H1 (cell line): ENCODE results near the gene POU2F2. TPM values are rescaled to one million over a fixed set of nuclear protein-coding genes. Genes with fewer than 3 reads are reported as not detected.

Experiments used
- CTCF ChIA-PET: fragments of 300-600 bp; sonication (Branson Sonifier 250); formaldehyde crosslinking; loops from one replicate; lab custom pipeline; 2021; ENCODE audit not compliant: partially characterized antibody; lab: Charles Lee
- POLR2A ChIA-PET: fragments of 300-600 bp; sonication (Branson Sonifier 250); formaldehyde crosslinking; loops from one replicate; lab custom pipeline; 2021; ENCODE audit warnings: inconsistent platforms; ENCODE audit not compliant: partially characterized antibody; lab: Charles Lee
- DNase-seq, 2 experiments: peaks; one replicate each; pipeline versions ENCODE4 v3.0.0 to v3.0.0-alpha.2; 2010 to 2022; ENCODE audit warnings: low spot score in 2 of 2, low read depth in 1 of 2, mixed read lengths in 1 of 2
- FAIRE-seq: peaks from 2 replicates; lab custom pipeline; 2011; peaks lifted over from hg19 to GRCh38; lab: Jason Lieb, UNC
- H2AFZ ChIP-seq: 2 replicates; pipeline ENCODE4 v1.8.1; 2012; ENCODE audit warnings: low read length, inconsistent platforms
- H2AK5ac ChIP-seq: 2 replicates; pipeline ENCODE4 v1.6.1; 2013; ENCODE audit warnings: low read depth, low read length
- H2BK120ac ChIP-seq: replicated peaks from 2 replicates; pipeline ENCODE3; 2013; ENCODE audit warnings: low read depth, low read length, inconsistent platforms
- H2BK12ac ChIP-seq: 2 replicates; pipeline ENCODE4 v1.6.1; 2013; ENCODE audit warnings: low read depth, low read length
- H2BK15ac ChIP-seq: 2 replicates; pipeline ENCODE4 v1.6.1; 2013; ENCODE audit warnings: low read length
- H2BK20ac ChIP-seq: 2 replicates; pipeline ENCODE4 v1.6.1; 2013; ENCODE audit warnings: low read length
- H2BK5ac ChIP-seq: 2 replicates; pipeline ENCODE4 v1.6.1; 2013; ENCODE audit warnings: low read depth, low read length
- H3K14ac ChIP-seq: 2 replicates; pipeline ENCODE4 v1.6.1; 2013; ENCODE audit warnings: inconsistent platforms; ENCODE audit not compliant: insufficient read length
- H3K18ac ChIP-seq: 2 replicates; pipeline ENCODE4 v1.6.1; 2013; ENCODE audit warnings: low read length; ENCODE audit errors: extremely low read depth
- H3K23ac ChIP-seq: 2 replicates; pipeline ENCODE4 v1.6.1; 2013; ENCODE audit warnings: inconsistent platforms; ENCODE audit not compliant: insufficient read length
- H3K23me2 ChIP-seq: 2 replicates; pipeline ENCODE4 v1.6.1; 2013; ENCODE audit warnings: low read depth, low read length
- H3K27ac ChIP-seq: 2 replicates; pipeline ENCODE4 v1.6.1; 2011; ENCODE audit warnings: low read depth, low read length, inconsistent platforms
- H3K27me3 ChIP-seq, 4 experiments: replicated peaks in 1 of 4; 1 replicate in 1 of 4; 2 replicates in 3 of 4; pipeline versions ENCODE4 v1.6.1 to v1.8.1; 2011 to 2013; ENCODE audit warnings: low read length in 3 of 4, mild to moderate bottlenecking in 3 of 4, inconsistent platforms in 2 of 4, mixed read lengths in 2 of 4, moderate library complexity in 1 of 4; ENCODE audit not compliant: control insufficient read depth in 3 of 4, insufficient read depth in 3 of 4; ENCODE audit errors: extremely low read depth in 1 of 4
- H3K36me3 ChIP-seq, 4 experiments: 2 replicates each; pipeline versions ENCODE4 v1.6.1 to v1.8.1; 2011 to 2013; ENCODE audit warnings: mild to moderate bottlenecking in 4 of 4, low read length in 3 of 4, moderate library complexity in 2 of 4, control low read depth in 1 of 4, inconsistent platforms in 1 of 4; ENCODE audit not compliant: insufficient read depth in 4 of 4, control insufficient read depth in 2 of 4
- H3K4ac ChIP-seq: replicated peaks from 2 replicates; pipeline ENCODE3; 2013; ENCODE audit warnings: low read length, low read depth, mixed read lengths, inconsistent platforms; ENCODE audit not compliant: insufficient read length
- H3K4me1 ChIP-seq, 4 experiments: replicated peaks in 1 of 4; 1 replicate in 1 of 4; 2 replicates in 3 of 4; pipeline versions ENCODE4 v1.6.1 to v1.8.1; 2011 to 2013; ENCODE audit warnings: low read length in 3 of 4, inconsistent platforms in 2 of 4, mixed read lengths in 1 of 4; ENCODE audit not compliant: insufficient read depth in 4 of 4, control insufficient read depth in 3 of 4
- H3K4me2 ChIP-seq, 2 experiments: 2 replicates each; pipeline versions ENCODE4 v1.6.1 to v1.8.1; 2011 to 2013; ENCODE audit warnings: low read depth in 2 of 2, low read length in 2 of 2, control low read depth in 1 of 2, inconsistent platforms in 1 of 2, mild to moderate bottlenecking in 1 of 2; ENCODE audit not compliant: insufficient read depth in 1 of 2
- H3K4me3 ChIP-seq, 4 experiments: fragments of 200-600, 300-600 bp in 1 of 4; sonication (generic), shearing (Covaris generic), sonication (Bioruptor Twin) in 1 of 4; 2 replicates each; pipeline versions ENCODE4 v1.5.1 to v1.8.1; 2011 to 2016; ENCODE audit warnings: low read length in 4 of 4, low read depth in 3 of 4, control low read depth in 2 of 4, inconsistent platforms in 2 of 4, mild to moderate bottlenecking in 2 of 4, mixed read lengths in 1 of 4, moderate library complexity in 1 of 4; ENCODE audit not compliant: insufficient read depth in 2 of 4; ENCODE audit errors: extremely low read depth in 1 of 4
- H3K56ac ChIP-seq: replicated peaks from 2 replicates; pipeline ENCODE3; 2013; ENCODE audit warnings: low read depth, mild to moderate bottlenecking, mixed read lengths, low read length, inconsistent platforms; ENCODE audit not compliant: insufficient read length
- H3K79me1 ChIP-seq: 2 replicates; pipeline ENCODE4 v1.6.1; 2013; ENCODE audit warnings: low read depth, low read length, control low read depth
- H3K79me2 ChIP-seq, 2 experiments: 2 replicates each; pipeline versions ENCODE4 v1.6.1 to v1.8.1; 2012 to 2013; ENCODE audit warnings: low read length in 2 of 2, mild to moderate bottlenecking in 2 of 2, inconsistent platforms in 1 of 2; ENCODE audit not compliant: insufficient read depth in 2 of 2, control insufficient read depth in 1 of 2
- H3K9ac ChIP-seq, 4 experiments: replicated peaks in 1 of 4; 1 replicate in 1 of 4; 2 replicates in 3 of 4; pipeline versions ENCODE4 v1.6.1 to v1.8.1; 2011 to 2013; ENCODE audit warnings: low read depth in 3 of 4, low read length in 3 of 4, control low read depth in 2 of 4, mild to moderate bottlenecking in 2 of 4, moderate library complexity in 2 of 4, inconsistent platforms in 1 of 4; ENCODE audit errors: extremely low read depth in 1 of 4
- H3K9me3 ChIP-seq, 2 experiments: 2 replicates each; pipeline versions ENCODE4 v1.6.1 to v1.8.1; 2012 to 2013; ENCODE audit warnings: mild to moderate bottlenecking in 2 of 2, moderate library complexity in 2 of 2, control low read depth in 1 of 2, inconsistent platforms in 1 of 2, low read depth in 1 of 2, low read length in 1 of 2, mixed read lengths in 1 of 2; ENCODE audit not compliant: insufficient read depth in 2 of 2
- H4K20me1 ChIP-seq, 2 experiments: replicated peaks in 1 of 2; 2 replicates each; pipeline versions ENCODE3 to v1.8.1; 2011 to 2013; ENCODE audit warnings: inconsistent platforms in 2 of 2, low read length in 2 of 2, mild to moderate bottlenecking in 1 of 2; ENCODE audit not compliant: insufficient read depth in 2 of 2, control insufficient read depth in 1 of 2
- H4K5ac ChIP-seq: 2 replicates; pipeline ENCODE4 v1.6.1; 2013; ENCODE audit warnings: low read length, low read depth, mixed read lengths, inconsistent platforms; ENCODE audit not compliant: insufficient read length
- H4K8ac ChIP-seq: 2 replicates; pipeline ENCODE4 v1.8.0; 2013; ENCODE audit warnings: mild to moderate bottlenecking, moderate library complexity, low read length, inconsistent platforms; ENCODE audit not compliant: insufficient read depth; ENCODE audit errors: extremely low read depth
- H4K91ac ChIP-seq: replicated peaks from 2 replicates; pipeline ENCODE3; 2013; ENCODE audit warnings: low read length, mixed read lengths, inconsistent platforms; ENCODE audit not compliant: insufficient read length
- ATF2 ChIP-seq: IDR thresholded peaks from 2 replicates; pipeline ENCODE4 v1.6.1; 2012; ENCODE audit warnings: low read length, inconsistent platforms
- ATF3 ChIP-seq: IDR thresholded peaks from 2 replicates; pipeline ENCODE4 v1.6.1; 2011; ENCODE audit warnings: low read depth, mild to moderate bottlenecking, low read length; ENCODE audit not compliant: insufficient read depth
- CBX8 ChIP-seq: fragments of 300-800, 300-1000 bp; sonication (generic); IDR thresholded peaks from 2 replicates; pipeline ENCODE4 v1.7.1; 2016; ENCODE audit warnings: low read depth, low read length, borderline replicate concordance
- CREB1 ChIP-seq: IDR thresholded peaks from 2 replicates; pipeline ENCODE4 v1.6.1; 2012; ENCODE audit warnings: inconsistent platforms
- CTCF ChIP-seq, 3 experiments: IDR thresholded peaks; 1 replicate in 2 of 3; 2 replicates in 1 of 3; pipeline versions ENCODE4 v1.5.1 to v1.6.1; 2011; ENCODE audit warnings: low read length in 3 of 3, mild to moderate bottlenecking in 3 of 3, inconsistent platforms in 2 of 3, low read depth in 1 of 3, moderate library complexity in 1 of 3; ENCODE audit not compliant: insufficient read depth in 1 of 3; ENCODE audit errors: control extremely low read depth in 1 of 3
- MAFK ChIP-seq: IDR thresholded peaks from 2 replicates; pipeline ENCODE4 v1.6.1; 2012; ENCODE audit warnings: low read depth, mild to moderate bottlenecking, improper control_type of control experiment, low read length
- POLR2A ChIP-seq, 2 experiments: IDR thresholded peaks; 1 replicate in 1 of 2; 2 replicates in 1 of 2; pipeline ENCODE4 v1.6.1; 2011; ENCODE audit warnings: low read depth in 2 of 2, low read length in 2 of 2, mild to moderate bottlenecking in 2 of 2; ENCODE audit errors: control extremely low read depth in 1 of 2
- POLR2AphosphoS5 ChIP-seq: IDR thresholded peaks from 2 replicates; pipeline ENCODE4 v1.6.1; 2011; ENCODE audit warnings: low read depth, low read length
- TAF1 ChIP-seq: IDR thresholded peaks from 2 replicates; pipeline ENCODE4 v1.6.1; 2011; ENCODE audit warnings: mild to moderate bottlenecking, low read depth, low read length
- ZNF274 ChIP-seq: IDR thresholded peaks from 2 replicates; pipeline ENCODE4 v1.7.0; 2012; ENCODE audit warnings: low read length, borderline replicate concordance; ENCODE audit errors: extremely low read depth
- WGBS, 2 experiments: shearing (Covaris generic) in 1 of 2; methylation state at CpG; one replicate each; pipeline versions ENCODE4 v1.1.6 to v1.1.7; 2013 to 2015; ENCODE audit warnings: low lambda C conversion rate in 2 of 2, mixed read lengths in 2 of 2, inconsistent platforms in 1 of 2, low coverage in 1 of 2, missing lambda C conversion rate in 1 of 2; ENCODE audit not compliant: insufficient replicate concordance in 2 of 2, insufficient coverage in 1 of 2, insufficient read length in 1 of 2; ENCODE audit errors: extremely low coverage in 1 of 2, missing lambda C conversion rate in 1 of 2; 5-methylcytosine and 5-hydroxymethylcytosine counted together
- polyA plus RNA-seq, 7 experiments: library from polyadenylated mRNA; depleted of rRNA in 3 of 7; stranded (reverse) in 5 of 7; unstranded in 2 of 7; fragments of >200 nt in 5 of 7; fragments of 200-250 nt in 2 of 7; gene quantifications; 1 replicate in 5 of 7; 2 replicates in 1 of 7; 4 replicates in 1 of 7; pipeline versions ENCODE4 v1.2.1 to v1.2.3, GENCODE V29; 2011 to 2013; ENCODE audit warnings: missing spikeins in 2 of 7, mixed read lengths in 2 of 7
- total RNA-seq: library from RNA; stranded (reverse); fragmentation: NEBNext Ultra II Directional; extraction: Animal tissue kit (Norgen Biotek cat#: 25700); gene quantifications from 2 replicates; pipeline ENCODE4 v1.2.1, GENCODE V29; 2021

The POU2F2 gene
- total and polyA plus RNA-seq, 2 of the 8 experiments (the other 6 are each of a cell fraction or from before 2014, with no cell fraction given): 5.0 to 6.1 TPM

- Histone ChIP-seq H3K36me3 (no peaks in the 10 kb centered on the region), H3K23ac (no peak overlapping the region), H3K4me1 (peaks cover 0 to 12% (median 8%) of the 10 kb centered on the region in 4 experiments; a peak in 4 of 7 replicates), H4K20me1 (no peaks in the 10 kb centered on the region), H3K23me2 (no peaks in the 10 kb centered on the region), H3K4ac (no peak overlapping the region), H2BK5ac (no peak overlapping the region), H3K27me3 (no peaks in the 10 kb centered on the region; a peak in 1 of 7 replicates), H2BK20ac (0 out of 2 replicates have a peak overlapping the region, but pooled peaks have one; percentile 32), H4K91ac (no peak overlapping the region), H3K27ac (no peak overlapping the region), H2BK12ac (no peak overlapping the region), H2AK5ac (no peak overlapping the region), H4K5ac (no peak overlapping the region), H2AFZ (no peak overlapping the region), H2BK120ac (no peak overlapping the region), H3K9ac (0 out of 7 replicates have a peak overlapping the region, but pooled peaks of 1 of the 4 experiments have one; percentile 1), H3K4me2 (no peak overlapping the region), H3K9me3 (no peaks in the 10 kb centered on the region), H3K18ac (no peak overlapping the region), H3K14ac (no peak overlapping the region), H3K4me3 (no peak overlapping the region), H2BK15ac (peak overlapping the region; percentile 61; the same call in 1 of the 2 replicates), H4K8ac (no peak overlapping the region), H3K79me2 (no peaks in the 10 kb centered on the region), H3K56ac (no peak overlapping the region), H3K79me1 (no peaks in the 10 kb centered on the region)
- ChIA-PET POLR2A (no interaction called here), CTCF (interaction anchor here (0.6 to 4.8 kb wide), 9 partner anchors 9 to 1321 kb away, joined by 3 to 59 read pairs (median 6); partner anchors contain the start of gene POU2F2)
- FAIRE-seq: no peak
- no peak for DNase-seq
- 100% methylated on average over 1 of the region's 1 CpG; no CpG with 5 or more reads in 1 of the 2 experiments for WGBS, 2 experiments
- TF ChIP-seq POLR2A (IDR thresholded peaks at IDR 0.05; ENCODE audit: control extremely low read depth in 1 of 2, low read depth in 2 of 2, low read length in 2 of 2) (no peak), ATF3 (no peak), ZNF274 (no peak), TAF1 (no peak), CTCF (IDR thresholded peaks at IDR 0.05; ENCODE audit: control extremely low read depth in 1 of 3, insufficient read depth in 1 of 3, low read depth in 1 of 3, low read length in 3 of 3) (no peak), CREB1 (no peak), POLR2AphosphoS5 (no peak), MAFK (no peak), ATF2 (no peak), CBX8 (no peak)
Observed at GRCh38 chr19:42123765-42124164, 8.5 kb downstream of the POU2F2 start.
